CD4-positive, alpha-beta T cell treated with Interleukin-2 at 100 ng/mL for 4 hours (primary cell): ENCODE measurements around the gene SHISA9.

Source experiments
- DNase-seq: peaks from one replicate; pipeline ENCODE4 v3.0.0-alpha.2; 2020; ENCODE audit warnings: low spot score

Gene SHISA9

DNA sequence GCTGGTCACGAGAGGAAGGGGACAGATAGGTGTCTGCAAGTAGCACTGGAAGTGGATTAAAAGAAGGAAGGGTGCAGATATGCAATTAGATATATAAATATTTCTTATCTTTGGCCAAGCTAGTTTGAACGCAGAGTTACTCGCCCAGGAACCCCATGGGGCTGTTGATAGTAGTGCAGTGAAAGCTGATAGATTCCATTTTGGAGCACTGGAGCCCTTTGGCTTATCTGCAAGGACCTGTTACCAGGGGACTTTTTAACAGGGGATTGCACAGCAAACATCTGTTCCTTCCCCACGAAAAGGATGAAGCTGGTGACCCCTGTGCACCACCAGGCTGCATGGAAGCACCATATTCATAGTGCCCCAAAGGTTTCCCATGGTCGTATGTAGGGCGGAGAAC, 218.7 kb downstream of the SHISA9 start:
- DNase-seq, result no peak

DNA sequence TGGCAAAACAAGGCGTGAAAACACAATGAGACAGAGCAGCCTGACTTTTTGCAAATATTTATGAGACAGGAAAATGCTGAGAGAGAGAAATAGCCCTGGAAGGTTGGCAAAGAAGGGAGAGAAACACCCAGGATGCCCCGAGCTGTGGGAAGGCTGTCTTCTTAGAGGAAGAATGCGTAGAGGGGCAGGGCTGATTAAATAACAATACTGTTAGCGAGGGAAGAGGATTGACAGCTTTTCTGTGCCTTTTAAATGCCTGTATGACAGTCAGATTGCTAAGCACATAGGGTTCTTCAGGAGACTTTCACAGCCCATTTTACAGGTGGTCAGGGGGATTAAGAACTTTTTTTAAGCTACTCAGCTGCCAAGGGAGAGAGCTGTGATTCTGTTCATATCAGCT, 219.2 kb downstream of the SHISA9 start:
- no peak for DNase-seq

DNA sequence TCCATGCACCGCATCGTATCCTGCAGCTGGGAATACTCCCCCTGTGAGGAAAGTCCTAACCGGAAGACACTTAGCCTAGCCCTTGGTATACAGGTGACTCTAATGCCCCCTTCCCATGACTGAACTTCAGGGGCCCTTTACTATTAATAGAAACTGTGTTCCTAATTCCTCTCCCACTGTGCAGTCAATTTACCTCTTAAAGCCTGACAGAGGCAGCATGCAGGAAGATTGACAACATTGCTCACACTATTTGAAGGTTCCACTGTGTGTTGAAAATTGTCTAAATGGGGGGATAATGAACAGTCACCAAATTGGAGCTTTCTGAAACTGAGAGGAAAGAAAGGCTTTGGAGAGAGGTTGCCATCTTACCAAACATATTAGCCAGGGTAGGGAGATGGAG, 222.6 kb downstream of the SHISA9 start:
- no peak for DNase-seq

DNA sequence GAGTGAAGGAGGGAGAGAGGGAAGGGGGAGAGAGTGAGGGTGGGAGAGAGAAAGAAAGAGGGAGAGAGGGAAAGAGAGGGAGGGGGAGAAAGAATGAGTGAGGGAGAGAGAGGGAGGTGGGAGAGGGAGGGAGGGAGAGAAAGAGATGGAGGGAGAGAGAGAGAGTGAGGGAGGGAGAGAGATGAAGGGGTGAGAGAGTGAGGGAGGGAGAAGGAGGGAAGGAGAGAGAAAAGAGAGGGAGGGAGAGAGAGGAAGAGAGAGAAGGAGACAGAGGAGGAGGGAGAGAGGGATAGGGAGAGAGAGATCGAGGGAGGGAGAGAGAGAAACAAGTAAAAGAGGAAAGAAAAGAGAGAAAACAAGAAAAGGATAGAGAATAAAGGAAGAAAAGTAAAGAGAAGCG, 225.7 kb downstream of the SHISA9 start:
- DNase-seq, result no peak

DNA sequence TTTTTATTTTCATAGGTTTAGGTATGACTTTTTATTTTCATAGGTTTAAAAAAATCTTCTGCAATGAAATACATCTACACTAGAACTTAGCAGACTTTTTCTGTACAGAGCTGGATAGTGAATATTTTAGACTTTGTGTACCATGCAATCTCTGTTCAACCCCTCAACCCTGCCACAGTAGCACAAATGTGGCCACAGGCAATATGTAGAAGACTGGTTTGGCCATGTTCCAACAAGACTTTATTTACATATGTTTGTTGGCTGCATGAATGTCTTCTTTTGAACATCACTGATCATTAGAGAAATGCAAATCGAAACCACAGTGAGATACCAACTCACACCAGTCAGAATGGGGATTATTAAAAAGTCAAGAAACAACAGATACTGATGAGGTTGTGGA, 229.2 kb downstream of the SHISA9 start:
- DNase-seq, result no peak

DNA sequence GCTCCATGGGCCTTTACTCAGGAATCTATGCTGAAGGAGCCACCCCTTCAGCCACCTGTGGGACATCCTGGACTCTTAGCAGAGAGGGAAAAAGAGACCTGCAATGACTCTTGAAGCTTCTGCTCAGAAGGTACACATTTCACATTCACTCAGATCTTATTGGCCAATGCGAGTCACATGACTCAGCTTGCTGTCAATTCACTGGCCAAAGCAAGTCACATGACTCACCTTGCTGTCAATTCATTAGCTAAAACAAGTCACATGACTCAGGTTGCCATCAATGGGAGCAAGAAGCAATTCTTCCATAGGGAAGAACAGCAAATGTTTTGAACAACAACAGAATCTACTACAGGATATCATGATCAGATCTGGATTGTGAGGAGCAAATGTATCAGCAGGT, 233.4 kb downstream of the SHISA9 start:
- DNase-seq, result no peak

DNA sequence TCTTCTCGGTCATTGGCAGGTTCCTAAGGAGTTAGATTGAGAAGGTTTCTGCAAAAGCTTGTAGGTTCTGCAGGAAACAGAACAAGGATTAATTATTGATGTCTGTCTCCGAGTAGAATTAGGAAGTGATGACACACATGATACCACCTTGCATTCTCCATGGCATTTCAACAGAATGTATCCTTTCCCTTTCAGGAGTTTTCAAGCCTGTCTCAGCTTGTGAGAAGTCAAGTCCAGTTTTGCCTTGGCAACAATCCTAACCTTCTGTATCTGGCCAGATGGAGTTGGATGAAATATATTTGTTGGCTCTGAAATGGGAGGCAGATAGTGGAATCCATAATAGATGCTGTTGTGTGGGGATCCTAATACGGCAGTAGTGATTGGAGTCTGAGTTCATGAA, 235.5 kb downstream of the SHISA9 start:
- DNase-seq, result no peak

DNA sequence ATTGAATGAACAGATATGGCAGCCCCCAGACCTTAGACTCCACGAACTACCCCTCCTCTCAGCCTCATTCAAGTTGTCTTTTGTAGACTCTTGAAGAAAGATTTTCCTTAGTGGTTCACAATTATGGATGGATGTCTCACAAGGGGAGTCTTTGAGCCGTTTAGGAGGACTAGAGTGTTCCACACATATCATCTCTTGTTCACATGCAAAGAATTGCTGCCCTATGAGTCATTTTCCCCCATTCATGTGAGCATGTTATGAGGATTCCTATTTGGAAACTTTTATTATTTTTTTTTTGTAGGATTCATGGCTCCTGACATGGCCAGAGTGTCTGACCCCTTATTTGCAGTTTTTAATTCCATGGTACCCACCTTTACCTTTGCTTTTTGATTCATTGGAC, 237.1 kb downstream of the SHISA9 start:
- no peak for DNase-seq

DNA sequence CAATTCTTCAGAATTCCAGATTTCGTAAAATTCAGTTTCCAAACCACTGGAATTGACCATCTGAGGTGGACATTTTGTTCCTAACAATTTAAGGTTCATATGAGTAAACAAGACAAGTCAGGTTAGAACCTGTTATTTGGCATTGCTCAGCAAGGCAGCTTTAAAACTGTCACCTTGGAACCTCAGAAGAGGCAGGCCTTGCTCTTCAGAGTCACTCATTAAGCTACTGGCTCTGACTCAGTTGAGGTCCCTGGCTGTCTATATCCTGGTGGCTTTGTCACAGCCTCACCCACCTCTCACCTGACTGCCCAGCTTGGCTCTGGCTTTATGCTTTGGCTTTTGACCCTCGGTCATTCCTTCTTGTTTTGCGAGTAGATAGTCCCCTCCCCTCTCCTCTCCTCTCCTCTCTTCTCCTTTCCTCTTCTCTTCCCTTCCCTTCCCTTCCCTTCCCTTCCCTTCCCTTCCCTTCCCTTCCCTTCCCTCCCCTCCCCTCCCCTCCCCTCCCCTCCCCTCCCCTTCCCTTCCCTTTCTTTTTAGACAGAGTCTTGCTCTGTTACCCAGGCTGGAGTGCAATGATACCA, 238.4 kb downstream of the SHISA9 start:
- DNase-seq, result no peak

DNA sequence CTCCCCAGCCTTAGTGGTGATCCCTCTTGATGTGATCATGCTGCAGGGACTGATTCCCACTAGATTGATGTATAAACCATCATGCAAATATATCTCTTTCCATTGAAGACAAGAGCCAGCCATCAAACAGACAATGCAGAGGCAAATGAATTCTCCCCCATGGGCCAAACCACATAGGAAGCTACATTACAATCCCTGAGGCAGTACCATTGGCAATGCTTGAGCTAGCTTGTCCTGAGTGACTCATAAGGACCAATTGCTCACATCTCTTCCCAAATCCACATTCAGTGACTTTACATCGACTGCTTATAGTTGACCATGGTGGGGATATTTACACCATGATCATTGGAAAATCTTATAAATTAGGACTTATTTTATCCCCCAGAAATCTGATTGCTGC, 242.2 kb downstream of the SHISA9 start:
- DNase-seq, result no peak

DNA sequence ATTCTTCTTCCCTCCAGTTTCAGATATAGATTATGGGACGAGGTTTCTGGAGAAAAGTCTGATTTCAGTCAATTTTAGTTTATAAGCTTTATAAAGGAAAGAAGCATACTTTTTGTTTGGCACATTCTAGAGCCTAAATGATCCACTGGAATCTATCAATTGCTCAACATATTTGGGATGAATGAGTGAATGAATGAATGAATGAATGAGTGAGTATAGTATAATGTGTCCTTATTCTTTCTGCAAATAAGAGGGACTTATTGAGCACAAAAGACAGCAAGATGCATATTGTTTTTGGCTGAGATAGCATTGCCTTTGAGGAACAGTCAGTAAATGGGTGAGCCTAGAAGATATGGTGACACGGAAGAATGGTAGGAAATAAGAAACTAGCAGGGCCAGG, 245.4 kb downstream of the SHISA9 start:
- DNase-seq, result no peak

DNA sequence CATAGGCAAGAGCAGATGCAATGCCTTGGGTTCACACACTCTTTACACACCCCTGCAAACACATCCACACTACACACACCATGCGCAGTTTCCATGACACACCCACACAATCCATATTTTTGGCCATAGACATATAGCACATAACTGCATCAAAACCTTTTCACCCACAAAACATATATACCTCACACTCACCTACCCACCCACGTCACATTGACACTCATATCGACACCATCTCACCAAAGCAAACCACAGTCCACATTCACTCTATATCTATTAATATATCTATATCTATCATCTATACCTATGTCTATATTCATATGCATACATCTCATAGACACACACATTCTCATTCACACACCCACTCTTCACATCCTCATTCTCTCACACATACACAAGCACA, 246.9 kb downstream of the SHISA9 start:
- DNase-seq, result no peak

DNA sequence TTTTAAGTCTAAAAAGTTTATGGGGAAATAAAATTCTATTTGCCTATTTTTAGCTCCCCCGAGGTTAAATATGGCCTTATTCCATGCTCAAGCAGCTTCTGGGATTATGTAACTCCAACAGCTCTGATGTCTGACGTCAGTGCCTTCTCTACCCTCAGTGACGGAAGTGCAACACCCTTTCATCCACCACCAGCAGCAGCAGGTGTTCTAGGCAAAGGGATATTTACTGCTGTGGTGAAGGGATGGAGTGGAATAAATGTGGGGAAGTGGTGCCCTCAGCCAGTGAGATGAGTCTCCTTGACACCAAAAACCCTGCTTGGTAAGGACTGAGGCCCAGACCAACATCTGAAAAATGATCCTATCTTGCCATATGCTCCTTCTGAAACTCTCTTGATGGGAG, 247.4 kb downstream of the SHISA9 start:
- DNase-seq, result no peak

DNA sequence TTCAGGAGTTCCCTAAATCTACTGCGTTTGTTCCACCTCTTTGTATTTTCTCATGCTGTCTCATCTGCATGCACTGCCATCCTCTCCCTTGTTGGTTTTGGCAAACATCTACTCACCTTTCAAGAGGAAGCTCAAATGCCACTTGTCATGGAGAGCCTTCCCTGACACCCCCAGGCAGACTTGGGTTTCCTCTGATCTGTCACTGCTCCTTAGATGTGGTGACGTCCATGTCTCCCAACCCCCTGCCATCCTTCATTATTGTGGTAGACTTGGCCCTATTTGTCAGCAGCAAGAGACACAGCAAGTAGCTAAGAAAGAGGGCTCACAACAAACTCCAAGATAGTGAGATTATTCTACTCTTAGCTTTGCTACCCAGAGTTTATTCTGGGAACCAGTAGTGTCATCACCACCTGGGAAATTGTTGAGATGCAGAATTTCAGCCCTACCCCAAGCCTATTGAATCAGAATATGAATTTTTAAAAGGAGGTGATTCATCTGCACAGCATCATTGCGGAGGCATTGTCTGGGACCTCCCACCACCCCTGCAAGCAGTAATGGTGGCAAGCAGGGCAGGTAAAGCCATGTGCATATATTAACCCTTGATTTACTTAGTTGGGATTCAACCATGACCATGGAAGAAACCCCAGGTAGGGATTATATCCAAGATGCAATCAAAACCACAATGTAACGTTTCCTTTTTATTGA, 248.9 kb downstream of the SHISA9 start:
- DNase-seq, result no peak

DNA sequence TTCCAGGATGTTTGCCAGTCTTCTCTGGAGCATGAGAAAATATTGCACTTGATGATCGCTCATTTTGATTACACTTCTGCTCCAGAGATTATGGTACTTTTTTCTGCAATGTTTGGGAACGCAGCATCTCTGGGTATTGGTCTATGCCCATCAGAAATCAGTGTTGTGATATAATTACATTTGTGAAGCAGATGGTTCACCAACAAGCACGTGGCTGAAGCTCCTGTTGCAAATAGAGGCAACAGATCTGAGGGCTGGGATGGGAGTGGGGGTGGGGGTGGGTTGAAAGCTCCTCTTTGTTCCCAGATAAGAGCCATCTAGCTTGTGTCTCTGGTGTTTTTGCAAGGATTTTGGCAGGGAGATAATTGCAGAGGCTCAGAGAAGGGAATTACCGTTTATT, 252.3 kb downstream of the SHISA9 start:
- DNase-seq, result no peak

DNA sequence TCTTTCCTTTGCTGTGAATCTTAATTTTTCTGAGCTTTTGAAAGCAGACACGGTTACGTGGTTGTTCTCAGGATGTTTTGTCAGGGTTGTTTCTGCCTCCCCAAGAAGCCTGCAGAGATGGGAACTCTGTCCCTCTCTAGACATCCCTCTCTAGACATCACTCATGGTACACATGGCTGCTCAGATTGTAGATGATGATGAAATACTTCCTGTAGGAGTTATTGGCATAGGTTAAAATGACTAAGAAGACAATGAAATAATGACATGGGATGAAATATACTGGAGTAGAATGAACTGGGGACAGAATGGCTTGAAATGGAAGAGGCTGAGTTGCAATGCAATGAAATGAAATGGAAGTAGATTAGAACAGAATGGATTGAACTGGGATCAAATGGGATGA, 253.4 kb downstream of the SHISA9 start:
- DNase-seq, result no peak

DNA sequence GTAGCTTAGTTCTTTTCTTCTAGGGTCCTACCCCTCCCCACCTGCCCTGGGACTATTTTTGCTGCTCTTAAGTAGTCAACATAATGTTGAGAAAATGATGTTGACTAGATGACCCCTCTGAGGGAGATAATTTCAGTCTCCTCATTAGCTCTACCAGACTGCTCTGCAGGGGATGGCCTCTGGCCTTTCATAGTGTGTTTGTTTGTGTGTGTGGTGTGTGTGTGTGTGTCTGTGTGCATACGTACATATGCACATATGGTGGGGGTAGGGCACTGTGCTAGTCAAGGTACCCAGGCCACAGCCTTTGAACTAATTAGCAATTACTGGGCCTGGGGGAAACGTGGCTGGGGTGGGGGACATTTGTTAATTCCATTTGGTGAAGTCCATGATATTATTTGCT, 254.0 kb downstream of the SHISA9 start:
- DNase-seq, result no peak

DNA sequence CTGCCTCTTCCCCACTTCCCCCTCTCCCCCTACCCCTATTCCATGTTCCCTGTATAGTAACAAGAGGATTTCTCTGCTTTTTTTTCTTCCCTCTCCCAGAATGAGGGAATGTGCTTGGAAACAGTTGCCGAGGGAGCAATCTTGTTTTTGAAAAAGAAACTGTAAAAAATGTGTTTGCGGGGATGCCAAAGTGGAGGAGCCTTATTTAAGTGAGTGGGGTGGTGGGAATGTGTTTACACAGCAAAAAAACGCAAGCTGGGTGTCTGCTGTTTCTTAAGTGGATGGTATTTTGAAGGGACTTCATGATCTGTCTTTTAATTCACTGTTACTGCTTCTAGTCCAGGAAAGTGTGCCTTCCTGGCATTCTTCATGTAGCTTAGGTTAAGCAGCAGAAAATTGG, 254.4 kb downstream of the SHISA9 start:
- DNase-seq, result no peak

DNA sequence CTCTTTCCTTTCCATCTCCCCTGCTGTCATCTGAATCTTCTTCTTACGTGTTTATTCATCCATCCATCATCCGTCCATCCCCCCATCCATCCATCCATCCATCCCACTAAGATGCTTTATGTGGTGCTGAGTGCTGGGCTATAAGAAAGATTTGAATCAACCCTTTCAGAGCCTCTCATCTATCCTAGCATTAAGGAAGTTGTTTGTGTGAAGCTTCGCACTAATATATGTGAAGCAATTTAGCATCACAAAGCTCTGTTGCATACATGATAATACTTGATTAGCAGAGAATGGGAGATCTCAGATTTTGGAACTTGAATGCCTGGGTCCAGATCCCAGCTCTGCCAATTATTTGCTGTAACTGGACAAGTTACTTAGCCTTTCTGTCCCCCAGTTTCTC, 255.7 kb downstream of the SHISA9 start:
- no peak for DNase-seq

DNA sequence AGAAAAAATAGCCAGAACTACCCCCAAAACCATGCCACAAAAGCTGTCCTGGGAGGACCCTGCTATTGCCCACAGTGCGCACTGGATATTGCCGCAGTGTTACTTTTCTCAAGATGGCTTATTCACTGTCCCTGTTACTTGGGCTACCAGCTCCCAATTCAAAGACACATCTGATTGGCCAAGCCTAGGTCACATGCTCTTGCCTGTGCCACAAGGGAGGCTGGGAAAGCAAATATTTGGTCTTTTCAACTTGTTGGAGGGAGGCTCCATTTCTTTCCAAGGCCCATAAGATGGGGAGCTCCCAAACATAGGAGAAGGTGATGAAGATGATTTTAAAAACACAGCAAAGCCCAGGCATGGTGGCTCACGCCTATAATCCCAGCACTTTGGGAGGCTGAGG, 257.0 kb downstream of the SHISA9 start:
- DNase-seq, result no peak

DNA sequence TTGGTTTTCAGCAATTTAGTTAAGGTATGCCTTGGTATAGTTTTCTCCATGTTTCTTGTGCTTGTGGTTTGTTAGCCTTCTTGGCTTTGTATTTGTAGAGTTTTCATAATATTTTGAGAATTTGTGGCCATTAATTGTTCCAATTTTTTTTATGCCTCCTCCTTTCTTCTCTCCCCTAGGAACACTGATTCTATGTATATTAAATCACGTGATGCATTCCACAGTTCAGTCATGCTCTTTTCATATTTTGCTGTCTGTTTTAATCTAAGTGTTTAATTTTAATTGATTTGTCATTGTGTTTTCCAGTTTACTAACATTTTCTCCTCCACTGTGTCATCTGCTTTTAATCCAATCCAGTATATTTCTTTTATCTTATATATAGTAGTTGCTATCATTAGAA, 263.6 kb downstream of the SHISA9 start:
- DNase-seq, result no peak

DNA sequence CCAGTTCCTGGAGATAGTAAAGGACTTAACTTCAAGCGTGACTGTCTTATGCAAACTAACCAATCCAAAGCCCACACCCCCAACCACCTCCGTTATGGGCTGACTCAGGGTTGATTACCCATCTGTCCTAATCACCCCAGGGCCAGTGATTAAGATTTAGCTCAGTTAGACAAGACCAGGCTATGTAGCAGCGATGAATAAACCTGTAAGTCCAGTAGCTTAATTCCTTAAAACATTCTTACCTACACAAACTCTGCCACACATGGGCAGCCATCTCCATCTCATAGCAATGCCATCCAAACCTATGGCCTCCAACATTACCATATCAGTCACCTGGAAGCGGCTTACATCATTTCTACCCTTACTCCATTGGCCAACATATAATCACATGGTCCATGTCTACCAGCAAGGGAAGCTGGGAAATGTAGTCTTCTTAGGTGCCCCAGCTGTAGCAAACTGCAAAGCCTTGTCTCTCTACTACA, 266.7 kb downstream of the SHISA9 start:
- no peak for DNase-seq

DNA sequence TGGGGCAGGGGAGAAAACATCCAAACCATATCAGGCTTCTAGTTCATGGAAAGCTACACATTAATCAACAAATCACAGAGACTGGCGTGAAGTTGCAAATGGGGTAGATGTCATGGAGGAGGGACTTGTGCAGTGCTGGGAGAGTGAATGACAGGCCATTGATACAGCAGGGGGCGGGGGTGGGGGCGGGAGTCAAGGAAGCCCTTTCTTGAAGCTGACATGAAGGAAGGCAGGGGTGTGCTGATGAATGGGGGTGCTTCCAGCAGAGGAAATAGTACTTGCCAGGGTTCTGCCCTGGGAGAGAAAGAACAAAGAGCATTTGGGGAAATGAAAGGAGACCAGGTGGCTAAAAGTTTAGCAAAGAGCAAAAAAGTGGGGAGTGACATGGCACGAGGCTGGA, 269.9 kb downstream of the SHISA9 start:
- no peak for DNase-seq

DNA sequence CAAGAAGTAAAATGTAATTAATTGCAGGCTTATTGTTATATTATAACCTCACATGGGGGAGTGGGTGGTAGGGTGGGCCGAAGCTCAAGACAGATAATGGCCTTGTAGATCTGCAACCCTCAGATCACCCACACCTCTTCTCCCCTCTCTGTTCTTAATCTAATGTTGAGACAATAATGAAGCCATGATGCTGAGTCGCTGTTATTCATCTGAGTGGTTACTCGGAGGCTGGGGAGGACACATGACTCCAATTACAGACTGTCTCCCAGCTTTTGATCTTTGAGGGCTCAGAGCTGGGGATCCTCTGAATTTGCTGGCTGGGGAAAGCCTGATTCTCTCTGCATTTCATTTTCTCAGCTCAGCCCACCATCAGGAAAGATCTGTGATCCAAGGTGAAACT, 275.3 kb downstream of the SHISA9 start:
- no peak for DNase-seq
